GM12874 (cell line): ENCODE measurements around the gene LRRC74B.

Experiments used
- CTCF ChIP-seq: IDR thresholded peaks from 2 replicates; pipeline ENCODE4 v1.5.1; 2011; ENCODE audit warnings: low read depth, mild to moderate bottlenecking, control low read depth, low read length, moderate library complexity; ENCODE audit not compliant: insufficient read depth

The LRRC74B gene

GRCh38 chr22:21043860-21044535 lies 1.7 kb upstream of the LRRC74B start:
- TF ChIP-seq CTCF = no peak

GRCh38 chr22:21044931-21045584 lies 688 bp upstream of the LRRC74B start:
- no peak for TF ChIP-seq CTCF

GRCh38 chr22:21047035-21047661 lies 1.4 kb downstream of the LRRC74B start:
- no peak for TF ChIP-seq CTCF

- no peak for TF ChIP-seq CTCF
Observed at GRCh38 chr22:21047730-21048129, 2.0 kb downstream of the LRRC74B start.

GRCh38 chr22:21051145-21051830 lies 5.5 kb downstream of the LRRC74B start:
- no peak for TF ChIP-seq CTCF

- TF ChIP-seq CTCF = no peak
Observed at GRCh38 chr22:21051831-21052400, 6.2 kb downstream of the LRRC74B start.
